Right lobe of liver (tissue), 6 donors: Measurements from ENCODE around the gene PRKN. TPM values are rescaled to one million over a fixed set of nuclear protein-coding genes. Genes with fewer than 3 reads are reported as not detected.

ENCODE experiments used
- ATAC-seq, 4 donors: fragments of 200-7000 bp; cut with Tn5 transposase; one replicate each; pipeline ENCODE4 v1.9.1; 2020; ENCODE audit warnings: mild to moderate bottlenecking in 4 of 4, moderate library complexity in 4 of 4
- DNase-seq, 3 donors: peaks; one replicate each; pipeline ENCODE4 v3.0.0-alpha.2; 2020
- H3K27ac ChIP-seq, 3 donors: fragments of 200-600 bp; one replicate each; pipeline ENCODE4 v1.8.0; 2022
- H3K27me3 ChIP-seq, 2 donors: fragments of 200-600 bp; one replicate each; pipeline ENCODE4 v1.8.0; 2022
- H3K36me3 ChIP-seq, 4 donors: fragments of 200-600 bp; sonication (generic) in 1 of 4; one replicate each; pipeline versions ENCODE4 v1.5.1 to v1.8.0; 2017 to 2022; ENCODE audit warnings: control low read depth in 1 of 4
- H3K4me1 ChIP-seq, 4 donors: fragments of 200-600 bp; sonication (generic) in 1 of 4; one replicate each; pipeline versions ENCODE4 v1.5.1 to v1.8.0; 2017 to 2022; ENCODE audit warnings: control low read depth in 1 of 4
- H3K4me3 ChIP-seq, 3 donors: fragments of 200-600 bp; one replicate each; pipeline ENCODE4 v1.8.0; 2022
- H3K9me3 ChIP-seq, 4 donors: fragments of 200-600 bp; sonication (generic) in 1 of 4; one replicate each; pipeline versions ENCODE4 v1.5.1 to v1.8.0; 2017 to 2022; ENCODE audit warnings: control low read depth in 1 of 4
- CTCF ChIP-seq, 4 donors: fragments of 200-600 bp in 3 of 4; fragments of 450-650 bp in 1 of 4; IDR thresholded peaks; one replicate each; pipeline versions ENCODE4 v1.5.1 to v1.8.0; 2016 to 2022; ENCODE audit warnings: antibody characterized with exemption in 4 of 4, mild to moderate bottlenecking in 2 of 4
- POLR2A ChIP-seq: fragments of 450-650 bp; IDR thresholded peaks from one replicate; pipeline ENCODE4 v1.6.1; 2017; ENCODE audit warnings: antibody characterized with exemption, mild to moderate bottlenecking
- WGBS: methylation state at CpG from one replicate; pipeline ENCODE4 v1.1.6; 2018; ENCODE audit warnings: low coverage, low lambda C conversion rate; ENCODE audit not compliant: insufficient coverage; ENCODE audit errors: missing lambda C conversion rate; 5-methylcytosine and 5-hydroxymethylcytosine counted together
- intact Hi-C, 2 donors: fragments of 100-400 bp; cut with DNase I; formaldehyde crosslinking; loops; one replicate each; pipeline versions ENCODE4 v1.11.2 to v1.14.1; 2022
- total RNA-seq, 6 experiments: library from RNA; depleted of rRNA in 2 of 6; stranded (reverse); fragments of >200 nt in 2 of 6; fragmentation: NEBNext Ultra II Directional in 3 of 6; extraction: Animal tissue kit (Norgen Biotek cat#: 25700) in 3 of 6; gene quantifications; one replicate each; pipeline versions ENCODE4 v1.1.0 to v1.2.4, GENCODE V29; 2016 to 2023
- donor health status: DM: no; HTN: yes; CAD: no.
- donor health status: DM: no; HTN: no; CAD: no.
- donor health status: DM: no; HTN: no; CAD: no.
- donor health status: DM: no; HTN: yes; CAD: no.
- donor health status: DM: no; HTN: yes; CAD: no.

Gene PRKN
- total RNA-seq, 6 experiments from 2014 or later = 1.1 to 3.7 (median 2.2) TPM

- H3K36me3 ChIP-seq = no peaks in the 10 kb centered on the region
- no peak overlapping the region for H3K4me3 ChIP-seq
- intact Hi-C loops = no loop called here
- H3K9me3 ChIP-seq = no peaks in the 10 kb centered on the region
- H3K27ac ChIP-seq = no peak overlapping the region
- ATAC-seq (no peak), DNase-seq (no peak)
- TF ChIP-seq POLR2A (no peak), CTCF (IDR thresholded peaks at IDR 0.05) (no peak)
- H3K4me1 ChIP-seq = no peaks in the 10 kb centered on the region
- 57% methylated on average over 1 of the region's 1 CpG for WGBS
- H3K27me3 ChIP-seq = no peaks in the 10 kb centered on the region
These were observed 1086.4 kb downstream of the PRKN start for GRCh38 chr6:161641175-161641574.

GRCh38 chr6:161639772-161640171 lies 1087.8 kb downstream of the PRKN start:
- no peaks in the 10 kb centered on the region for H3K36me3 ChIP-seq
- no peak overlapping the region for H3K4me3 ChIP-seq
- no peak for TF ChIP-seq CTCF (IDR thresholded peaks at IDR 0.05)
- TF ChIP-seq POLR2A = no peak
- no peaks in the 10 kb centered on the region for H3K9me3 ChIP-seq
- no peak for ATAC-seq
- 53% methylated on average over 1 of the region's 2 CpGs for WGBS
- DNase-seq = no peak
- H3K27ac ChIP-seq = no peak overlapping the region
- intact Hi-C loops = no loop called here
- H3K27me3 ChIP-seq = no peaks in the 10 kb centered on the region
- no peaks in the 10 kb centered on the region for H3K4me1 ChIP-seq

GRCh38 chr6:161637658-161638057 lies 1089.9 kb downstream of the PRKN start:
- WGBS = 33% methylated on average over 1 of the region's 1 CpG
- intact Hi-C loops = no loop called here
- Histone ChIP-seq H3K27me3 (no peaks in the 10 kb centered on the region), H3K4me3 (no peak overlapping the region), H3K27ac (peak overlapping the region in 2 of 3 donors; percentile 51 to 62), H3K9me3 (no peaks in the 10 kb centered on the region), H3K4me1 (no peaks in the 10 kb centered on the region), H3K36me3 (no peaks in the 10 kb centered on the region)
- ATAC-seq (peak; percentile 96 to 100 (median 99)), DNase-seq (peak; percentile 64 to 89 (median 83))
- TF ChIP-seq POLR2A = no peak
- no peak for TF ChIP-seq CTCF (IDR thresholded peaks at IDR 0.05)

GRCh38 chr6:161636882-161637430 lies 1090.6 kb downstream of the PRKN start:
- no peak for ATAC-seq
- Histone ChIP-seq H3K36me3 (no peaks in the 10 kb centered on the region), H3K27me3 (no peaks in the 10 kb centered on the region), H3K4me1 (no peaks in the 10 kb centered on the region), H3K4me3 (no peak overlapping the region), H3K27ac (no peak overlapping the region), H3K9me3 (no peaks in the 10 kb centered on the region)
- 81% methylated on average over 2 of the region's 6 CpGs for WGBS
- intact Hi-C loops = no loop called here
- no peak for DNase-seq
- TF ChIP-seq POLR2A (no peak), CTCF (IDR thresholded peaks at IDR 0.05) (no peak)

GRCh38 chr6:161635975-161636374 lies 1091.6 kb downstream of the PRKN start:
- 100% methylated on average over 1 of the region's 6 CpGs for WGBS
- Histone ChIP-seq H3K27me3 (no peaks in the 10 kb centered on the region), H3K27ac (no peak overlapping the region), H3K4me1 (no peaks in the 10 kb centered on the region), H3K36me3 (no peaks in the 10 kb centered on the region), H3K4me3 (no peak overlapping the region), H3K9me3 (no peaks in the 10 kb centered on the region)
- intact Hi-C loops = no loop called here
- ATAC-seq (no peak), DNase-seq (no peak)
- TF ChIP-seq POLR2A = no peak
- no peak for TF ChIP-seq CTCF (IDR thresholded peaks at IDR 0.05)
